ENCODE measurements around the gene PPP2R5C. TPM values are rescaled to one million over a fixed set of nuclear protein-coding genes. Genes with fewer than 3 reads are reported as not detected.
"Not testable (repeated sequence)": the region's sequence is repeated elsewhere in the genome, so short reads cannot be mapped to it uniquely, and the experiment has no call there.

PPP2R5C gene
- total RNA-seq, 1 experiment from 2014 or later = 80.3 TPM

DNA sequence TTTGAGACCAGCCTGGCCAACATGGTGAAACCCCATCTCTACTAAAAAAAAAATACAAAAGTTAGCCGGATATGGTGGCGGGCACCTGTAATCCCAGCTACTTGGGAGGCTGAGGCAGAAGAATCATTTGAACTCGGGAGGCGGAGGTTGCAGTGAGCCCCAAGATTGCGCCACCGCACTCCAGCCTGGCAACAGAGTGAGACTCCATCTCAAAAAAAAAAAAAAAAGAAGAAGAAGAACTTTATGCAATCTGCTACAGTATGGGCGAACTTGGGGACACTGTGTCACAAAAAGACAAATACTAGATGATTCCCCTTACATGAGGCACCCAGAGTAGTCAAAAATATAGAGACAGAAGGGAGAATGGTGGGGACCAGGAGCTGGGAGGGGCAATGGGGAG, 35.9 kb upstream of the PPP2R5C start:
- H3K27me3 ChIP-seq (ENCODE audit: control insufficient read depth, insufficient read depth, low read length); DNase-seq (ENCODE audit: low read depth, low spot score); CTCF ChIA-PET; POLR2A ChIA-PET; H3K4me1 ChIP-seq (ENCODE audit: control insufficient read depth, insufficient read depth, low read length); H3K4me3 ChIP-seq (ENCODE audit: low read depth in 2 of 2, low read length in 2 of 2); H3K36me3 ChIP-seq (ENCODE audit: control insufficient read depth, insufficient read depth, low read length); in situ Hi-C loops (cut with HindIII; ENCODE audit: low pct_unique_long_range_greater_than_20kb, low sequenced_read_pairs); H3K27ac ChIP-seq (ENCODE audit: low read length); BruUV-seq (replicated peaks); ATAC-seq; intact Hi-C loops (cut with micrococcal nuclease; ENCODE audit: unreplicated experiment); H3K9me3 ChIP-seq (ENCODE audit: control insufficient read depth, insufficient read depth, low read depth, low read length): not testable (repeated sequence)

DNA sequence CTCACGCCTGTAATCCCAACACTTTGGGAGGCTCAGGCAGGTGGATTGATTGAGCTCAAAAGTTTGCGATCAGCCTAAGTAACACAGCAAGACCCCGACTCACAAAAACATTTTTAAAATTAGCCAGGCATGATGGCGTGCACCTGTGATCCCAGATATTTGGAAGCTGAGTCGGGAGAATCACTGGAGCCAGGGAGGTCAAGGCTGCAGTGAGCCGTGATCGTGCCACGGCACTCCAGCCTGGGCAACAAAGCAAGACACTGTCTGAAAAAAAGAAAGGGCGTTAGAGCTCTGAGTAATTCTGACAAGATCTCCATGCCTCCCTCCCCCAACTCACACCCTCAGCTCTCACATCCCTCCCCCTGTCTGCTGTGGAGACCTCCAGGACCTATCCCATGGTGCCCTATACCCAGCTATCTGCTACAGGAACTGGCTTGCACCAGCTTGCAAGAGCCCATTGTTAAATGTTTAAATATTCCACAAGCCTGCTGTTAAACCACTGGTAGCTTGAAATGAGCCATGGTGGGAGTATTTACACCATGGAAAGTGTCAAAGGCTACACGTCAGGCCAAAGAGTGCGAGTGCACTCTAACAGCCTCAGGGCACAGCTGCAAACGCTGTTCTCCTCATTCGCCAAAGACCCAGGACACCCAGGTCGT, 35.1 kb upstream of the PPP2R5C start:
- Histone ChIP-seq H3K4me3 (ENCODE audit: low read depth in 2 of 2, low read length in 2 of 2) (no peak overlapping the region), H3K4me1 (ENCODE audit: control insufficient read depth, insufficient read depth, low read length) (peaks cover 6% of the 10 kb centered on the region), H3K9me3 (ENCODE audit: control insufficient read depth, insufficient read depth, low read depth, low read length) (no peaks in the 10 kb centered on the region), H3K36me3 (ENCODE audit: control insufficient read depth, insufficient read depth, low read length) (no peaks in the 10 kb centered on the region), H3K27ac (ENCODE audit: low read length) (no peak overlapping the region), H3K27me3 (ENCODE audit: control insufficient read depth, insufficient read depth, low read length) (no peaks in the 10 kb centered on the region)
- ATAC-seq (no peak), DNase-seq (ENCODE audit: low read depth, low spot score) (no peak)
- in situ Hi-C loops (cut with HindIII; ENCODE audit: low pct_unique_long_range_greater_than_20kb, low sequenced_read_pairs) = no loop called here
- TF ChIP-seq, protein P1, sequence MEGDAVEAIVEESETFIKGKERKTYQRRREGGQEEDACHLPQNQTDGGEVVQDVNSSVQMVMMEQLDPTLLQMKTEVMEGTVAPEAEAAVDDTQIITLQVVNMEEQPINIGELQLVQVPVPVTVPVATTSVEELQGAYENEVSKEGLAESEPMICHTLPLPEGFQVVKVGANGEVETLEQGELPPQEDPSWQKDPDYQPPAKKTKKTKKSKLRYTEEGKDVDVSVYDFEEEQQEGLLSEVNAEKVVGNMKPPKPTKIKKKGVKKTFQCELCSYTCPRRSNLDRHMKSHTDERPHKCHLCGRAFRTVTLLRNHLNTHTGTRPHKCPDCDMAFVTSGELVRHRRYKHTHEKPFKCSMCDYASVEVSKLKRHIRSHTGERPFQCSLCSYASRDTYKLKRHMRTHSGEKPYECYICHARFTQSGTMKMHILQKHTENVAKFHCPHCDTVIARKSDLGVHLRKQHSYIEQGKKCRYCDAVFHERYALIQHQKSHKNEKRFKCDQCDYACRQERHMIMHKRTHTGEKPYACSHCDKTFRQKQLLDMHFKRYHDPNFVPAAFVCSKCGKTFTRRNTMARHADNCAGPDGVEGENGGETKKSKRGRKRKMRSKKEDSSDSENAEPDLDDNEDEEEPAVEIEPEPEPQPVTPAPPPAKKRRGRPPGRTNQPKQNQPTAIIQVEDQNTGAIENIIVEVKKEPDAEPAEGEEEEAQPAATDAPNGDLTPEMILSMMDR (IDR thresholded peaks at IDR 0.05) = no peak
- TF ChIP-seq, protein P2, sequence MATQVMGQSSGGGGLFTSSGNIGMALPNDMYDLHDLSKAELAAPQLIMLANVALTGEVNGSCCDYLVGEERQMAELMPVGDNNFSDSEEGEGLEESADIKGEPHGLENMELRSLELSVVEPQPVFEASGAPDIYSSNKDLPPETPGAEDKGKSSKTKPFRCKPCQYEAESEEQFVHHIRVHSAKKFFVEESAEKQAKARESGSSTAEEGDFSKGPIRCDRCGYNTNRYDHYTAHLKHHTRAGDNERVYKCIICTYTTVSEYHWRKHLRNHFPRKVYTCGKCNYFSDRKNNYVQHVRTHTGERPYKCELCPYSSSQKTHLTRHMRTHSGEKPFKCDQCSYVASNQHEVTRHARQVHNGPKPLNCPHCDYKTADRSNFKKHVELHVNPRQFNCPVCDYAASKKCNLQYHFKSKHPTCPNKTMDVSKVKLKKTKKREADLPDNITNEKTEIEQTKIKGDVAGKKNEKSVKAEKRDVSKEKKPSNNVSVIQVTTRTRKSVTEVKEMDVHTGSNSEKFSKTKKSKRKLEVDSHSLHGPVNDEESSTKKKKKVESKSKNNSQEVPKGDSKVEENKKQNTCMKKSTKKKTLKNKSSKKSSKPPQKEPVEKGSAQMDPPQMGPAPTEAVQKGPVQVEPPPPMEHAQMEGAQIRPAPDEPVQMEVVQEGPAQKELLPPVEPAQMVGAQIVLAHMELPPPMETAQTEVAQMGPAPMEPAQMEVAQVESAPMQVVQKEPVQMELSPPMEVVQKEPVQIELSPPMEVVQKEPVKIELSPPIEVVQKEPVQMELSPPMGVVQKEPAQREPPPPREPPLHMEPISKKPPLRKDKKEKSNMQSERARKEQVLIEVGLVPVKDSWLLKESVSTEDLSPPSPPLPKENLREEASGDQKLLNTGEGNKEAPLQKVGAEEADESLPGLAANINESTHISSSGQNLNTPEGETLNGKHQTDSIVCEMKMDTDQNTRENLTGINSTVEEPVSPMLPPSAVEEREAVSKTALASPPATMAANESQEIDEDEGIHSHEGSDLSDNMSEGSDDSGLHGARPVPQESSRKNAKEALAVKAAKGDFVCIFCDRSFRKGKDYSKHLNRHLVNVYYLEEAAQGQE (IDR thresholded peaks at IDR 0.05; ENCODE audit: insufficient read depth in 1 of 2, low read depth in 2 of 2, low read length in 1 of 2) = no peak
- TF ChIP-seq SIN3A (IDR thresholded peaks at IDR 0.05; ENCODE audit: borderline replicate concordance, insufficient read depth, low read depth, low read length) = no peak
- no peak for TF ChIP-seq POLR2AphosphoS5 (IDR thresholded peaks at IDR 0.05; ENCODE audit: low read depth, low read length)
- TF ChIP-seq TCF7L2 (IDR thresholded peaks at IDR 0.05; ENCODE audit: low read depth, low read length) = no peak
- intact Hi-C loops (cut with micrococcal nuclease; ENCODE audit: unreplicated experiment) = no loop called here
- BruUV-seq (replicated peaks) = no TSS peak
- CTCF ChIA-PET = no interaction called here
- POLR2A ChIA-PET = no interaction called here

DNA sequence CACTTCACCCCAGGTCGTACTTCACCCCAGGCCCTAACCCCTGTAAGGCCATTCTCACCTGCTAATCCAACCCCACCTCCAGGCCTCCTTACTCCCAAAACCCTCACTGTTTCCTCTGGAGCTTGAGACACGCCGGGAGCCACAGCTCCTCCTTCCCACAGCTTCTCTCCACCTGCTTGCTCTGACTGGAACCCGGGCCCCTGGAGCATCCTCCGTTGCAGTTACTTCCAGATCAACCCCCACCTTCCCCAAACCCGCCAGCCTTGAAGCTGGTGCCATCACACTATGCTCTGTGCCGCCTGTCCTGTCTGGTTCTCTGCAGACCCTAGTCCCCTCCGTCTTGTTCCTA, 34.6 kb upstream of the PPP2R5C start:
- peaks cover 7% of the 10 kb centered on the region for H3K4me1 ChIP-seq (ENCODE audit: control insufficient read depth, insufficient read depth, low read length)
- H3K27ac ChIP-seq (ENCODE audit: low read length) = no peak overlapping the region
- POLR2A ChIA-PET = no interaction called here
- TF ChIP-seq, protein P2 (IDR thresholded peaks at IDR 0.05; ENCODE audit: insufficient read depth in 1 of 2, low read depth in 2 of 2, low read length in 1 of 2) = no peak
- TF ChIP-seq SIN3A (IDR thresholded peaks at IDR 0.05; ENCODE audit: borderline replicate concordance, insufficient read depth, low read depth, low read length) (no peak), POLR2AphosphoS5 (IDR thresholded peaks at IDR 0.05; ENCODE audit: low read depth, low read length) (no peak), TCF7L2 (IDR thresholded peaks at IDR 0.05; ENCODE audit: low read depth, low read length) (no peak)
- TF ChIP-seq, protein P1 (IDR thresholded peaks at IDR 0.05) = no peak
- BruUV-seq (replicated peaks) = no TSS peak
- H3K36me3 ChIP-seq (ENCODE audit: control insufficient read depth, insufficient read depth, low read length) = no peaks in the 10 kb centered on the region
- CTCF ChIA-PET = no interaction called here
- intact Hi-C loops (cut with micrococcal nuclease; ENCODE audit: unreplicated experiment) (no loop called here), in situ Hi-C loops (cut with HindIII; ENCODE audit: low pct_unique_long_range_greater_than_20kb, low sequenced_read_pairs) (no loop called here)
- H3K4me3 ChIP-seq (ENCODE audit: low read depth in 2 of 2, low read length in 2 of 2) = no peak overlapping the region
- no peaks in the 10 kb centered on the region for H3K27me3 ChIP-seq (ENCODE audit: control insufficient read depth, insufficient read depth, low read length)
- DNase-seq (ENCODE audit: low read depth, low spot score) (no peak), ATAC-seq (no peak)
- H3K9me3 ChIP-seq (ENCODE audit: control insufficient read depth, insufficient read depth, low read depth, low read length) = no peaks in the 10 kb centered on the region
